ENCODE data around the gene PGM1.
"Not testable (repeated sequence)": the region's sequence is repeated elsewhere in the genome, so short reads cannot be mapped to it uniquely, and the experiment has no call there.

GRCh38 chr1:63572686-63573085, 20.5 kb upstream of the PGM1 start:
- not testable (repeated sequence) for TF ChIP-seq CTCF (IDR thresholded peaks at IDR 0.05); POLR2A (IDR thresholded peaks at IDR 0.05; ENCODE audit: low read depth); POLR2AphosphoS5 (IDR thresholded peaks at IDR 0.05); EP300 (IDR thresholded peaks at IDR 0.05)
